GM18861 (cell line): ENCODE data around the gene SLC17A2.
"Not testable (repeated sequence)": the region's sequence is repeated elsewhere in the genome, so short reads cannot be mapped to it uniquely, and the experiment has no call there.

Experiments
- ATAC-seq: cut with Tn5 transposase; IDR thresholded peaks from one replicate; pipeline ENCODE4 v1.9.1; 2021; ENCODE audit not compliant: unreplicated experiment

SLC17A2 gene

DNA sequence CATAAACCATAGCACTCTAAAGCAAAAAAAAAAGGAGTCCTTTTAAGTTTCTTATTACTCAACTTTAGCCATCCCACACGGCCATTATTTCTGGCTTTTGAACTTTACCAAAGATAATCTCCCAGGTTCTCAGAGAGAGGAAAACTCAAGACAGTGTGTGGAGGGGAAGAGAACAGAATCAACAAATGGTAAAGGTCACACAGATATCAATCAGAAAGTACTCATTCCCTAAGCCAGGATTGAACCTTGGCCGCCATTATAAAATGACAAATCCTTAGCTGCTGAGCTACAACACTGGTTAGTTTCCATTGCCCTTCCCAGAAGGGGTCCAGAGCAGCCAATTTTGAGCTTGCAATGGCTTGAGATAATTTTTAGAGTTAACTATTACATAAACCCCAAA is 22.0 kb upstream of the SLC17A2 start:
- no peak for ATAC-seq

DNA sequence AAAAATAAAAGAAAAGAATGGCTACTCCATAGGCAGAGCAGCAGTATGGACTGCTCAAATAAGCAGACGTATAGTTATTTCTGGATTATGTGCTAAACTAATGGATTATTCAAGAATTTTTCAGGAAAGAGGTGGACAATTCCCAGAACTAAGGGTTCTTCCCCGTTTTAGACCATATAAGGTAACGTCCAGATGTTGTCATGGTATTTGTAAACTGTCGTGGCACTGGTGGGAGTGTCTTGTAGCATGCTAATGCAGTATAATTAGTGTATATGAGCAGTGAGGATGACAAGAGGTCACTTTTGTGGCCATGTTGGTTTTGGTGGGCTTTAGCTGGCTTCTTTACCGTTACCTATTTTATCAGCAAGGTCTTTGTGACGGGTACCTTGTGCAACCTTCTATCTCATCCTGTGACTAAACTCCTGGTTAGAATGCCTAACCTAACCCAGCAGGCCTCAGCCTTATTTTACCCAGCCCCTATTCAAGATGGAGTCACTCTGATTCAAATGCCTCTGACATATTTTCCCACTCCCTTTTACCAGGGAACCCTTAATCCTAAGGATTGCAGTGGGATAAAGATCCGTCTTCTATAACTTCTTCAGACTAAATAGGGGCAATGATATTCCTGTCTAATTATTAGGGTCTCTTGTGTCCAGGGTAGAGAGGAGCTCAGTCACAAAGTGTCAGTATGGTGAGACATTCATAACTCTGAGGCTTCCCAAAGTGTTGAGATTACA is 21.0 kb upstream of the SLC17A2 start:
- ATAC-seq, result no peak

DNA sequence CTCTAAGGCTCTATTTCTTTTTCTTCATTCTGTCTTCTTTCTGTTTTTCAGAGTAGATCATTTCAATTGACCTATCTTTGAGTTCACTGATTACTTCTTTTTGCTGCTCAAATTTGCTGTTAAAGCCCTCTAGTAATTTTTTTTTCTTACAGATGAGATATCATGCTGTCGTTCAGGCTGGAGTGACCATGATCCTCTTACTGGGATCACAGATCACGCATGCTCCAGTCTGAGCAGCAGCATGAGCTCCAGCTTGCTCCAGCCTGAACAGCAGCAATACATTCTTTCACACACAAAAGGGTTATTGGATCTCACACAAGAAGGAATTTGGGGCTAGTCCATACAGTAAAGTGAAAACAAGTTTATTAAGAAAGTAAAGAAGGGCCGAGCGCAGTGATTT is 19.8 kb upstream of the SLC17A2 start:
- ATAC-seq, result no peak

DNA sequence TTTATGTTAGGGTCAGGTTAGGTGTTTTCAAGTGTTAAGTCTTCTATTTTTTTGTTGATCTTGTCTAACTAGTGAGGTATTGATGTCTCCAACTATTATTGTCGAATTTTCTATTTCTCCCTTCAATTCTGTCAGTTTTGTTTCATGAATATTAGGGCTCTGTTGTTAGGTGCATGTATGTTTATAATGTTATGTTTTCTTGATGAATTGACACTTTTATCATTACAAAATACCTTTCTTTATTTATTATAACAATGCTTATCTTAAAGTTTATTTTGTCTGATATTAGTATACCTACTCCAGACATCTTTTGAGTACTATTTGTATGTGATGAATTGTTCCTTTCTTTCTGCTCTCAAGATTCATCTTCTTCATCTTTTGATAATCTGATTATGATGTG is 19.2 kb upstream of the SLC17A2 start:
- no peak for ATAC-seq

DNA sequence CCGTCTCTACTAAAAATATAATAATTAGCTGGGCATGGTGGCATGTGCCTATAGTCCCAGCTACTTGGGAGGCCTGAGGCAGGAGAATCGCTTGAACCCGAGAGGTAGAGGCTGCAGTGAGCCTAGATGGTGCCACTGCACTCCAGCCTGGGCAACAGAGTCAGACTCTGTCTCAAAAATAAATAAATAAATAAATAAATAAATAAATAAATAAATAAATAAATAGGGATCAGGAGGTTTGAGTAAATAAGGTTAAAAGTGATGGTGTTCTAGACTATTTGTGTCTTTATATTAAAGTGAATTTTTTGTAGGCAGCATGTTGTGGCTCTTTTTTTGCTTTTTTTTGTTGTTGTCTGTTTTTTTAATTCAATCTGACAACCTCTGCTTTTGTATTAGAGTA is 17.0 kb upstream of the SLC17A2 start:
- not testable (repeated sequence) for ATAC-seq

DNA sequence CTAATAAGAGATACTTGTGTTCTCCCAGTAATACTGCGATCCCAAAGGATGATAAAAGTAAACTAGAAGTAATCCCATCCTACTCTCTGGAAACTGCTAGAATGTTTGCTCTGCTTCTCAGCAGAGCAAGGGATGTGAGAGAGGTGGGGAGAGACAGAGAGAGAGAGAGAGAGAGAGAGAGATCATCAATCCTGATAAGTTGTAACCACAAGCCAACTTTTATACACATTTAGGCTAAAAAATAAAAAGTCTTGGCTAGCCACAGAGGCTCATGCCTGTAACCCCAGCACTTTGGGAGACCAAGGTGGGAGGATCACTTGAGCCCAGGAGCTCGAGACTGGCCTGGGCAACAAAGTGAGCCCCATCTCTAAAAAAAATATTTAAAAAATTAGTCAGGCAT is 16.1 kb upstream of the SLC17A2 start:
- ATAC-seq, result no peak

DNA sequence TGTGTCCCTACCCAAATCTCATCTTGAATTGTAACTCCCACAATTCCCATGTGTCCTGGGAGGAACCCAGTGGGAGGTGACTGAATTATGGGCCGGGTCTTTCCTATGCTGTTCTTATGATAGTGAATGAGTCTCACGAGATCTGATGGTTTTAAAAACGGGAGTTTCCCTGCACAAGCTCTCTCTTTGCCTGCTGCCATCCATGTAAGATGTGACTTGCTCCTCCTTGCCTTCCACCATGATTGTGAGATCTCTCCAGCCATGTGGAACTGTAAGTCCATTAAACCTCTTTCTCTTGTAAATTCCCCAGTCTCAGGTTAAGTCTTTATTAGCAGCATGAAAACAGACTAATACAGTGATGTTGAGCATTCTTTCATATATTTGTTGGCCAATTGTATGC is 15.2 kb upstream of the SLC17A2 start:
- not testable (repeated sequence) for ATAC-seq

DNA sequence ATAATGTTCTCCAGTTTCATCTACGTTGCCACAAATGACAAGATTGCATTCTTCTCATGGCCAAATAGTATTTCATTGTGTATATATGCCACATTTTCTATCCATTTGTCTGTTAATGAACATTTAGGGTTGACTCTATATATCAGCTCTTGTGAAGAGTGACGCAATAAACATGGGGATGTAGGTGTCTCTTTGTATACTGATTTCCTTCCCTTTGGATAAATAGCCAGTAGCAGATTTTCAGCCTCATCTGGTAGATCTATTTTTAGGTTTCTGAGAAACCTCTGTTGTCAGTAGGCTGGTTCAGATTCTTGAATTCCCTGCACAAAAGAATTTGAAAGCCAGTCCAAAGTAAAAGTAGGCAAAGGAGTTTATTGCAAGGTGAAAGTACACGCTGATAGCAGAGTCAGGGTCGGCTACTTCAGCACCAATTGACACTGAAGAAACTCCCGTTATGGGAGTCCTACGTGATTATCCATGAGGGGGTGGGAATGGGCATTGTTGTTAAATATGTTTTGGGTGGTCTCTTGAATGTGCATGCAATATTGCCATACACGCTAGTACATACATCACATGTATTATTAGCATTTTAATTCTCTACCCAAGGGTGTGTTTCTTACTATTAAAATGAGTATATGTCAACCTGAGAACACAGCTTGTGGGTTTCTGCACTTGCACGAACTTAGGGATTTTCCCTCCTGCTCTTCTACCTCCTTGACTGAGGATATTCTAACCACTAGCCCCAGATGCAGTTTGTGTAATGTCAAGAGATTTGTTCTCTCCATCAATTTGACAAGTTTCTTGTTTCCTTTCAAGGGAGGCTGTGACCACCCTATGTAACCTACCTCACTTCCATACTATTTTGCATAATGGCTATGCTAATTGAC is 14.4 kb upstream of the SLC17A2 start:
- ATAC-seq, result peak; percentile 80

DNA sequence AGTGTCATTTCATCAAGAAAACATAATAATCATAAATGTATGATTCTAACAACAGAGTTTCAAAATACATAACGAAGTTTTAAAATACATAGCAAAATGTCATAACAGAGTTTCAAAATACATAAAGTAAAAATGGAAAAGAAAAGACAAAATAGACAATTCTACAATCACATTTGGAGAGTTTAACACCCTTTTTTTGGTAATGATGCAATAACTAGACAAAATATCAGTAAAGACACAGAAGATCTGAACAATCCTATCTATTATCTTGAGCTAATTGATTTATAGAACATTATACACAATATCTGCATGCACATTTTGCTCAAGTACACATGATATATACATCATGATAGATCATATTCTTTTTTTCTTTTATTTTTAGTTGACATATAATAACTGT is 13.4 kb upstream of the SLC17A2 start:
- no peak for ATAC-seq

DNA sequence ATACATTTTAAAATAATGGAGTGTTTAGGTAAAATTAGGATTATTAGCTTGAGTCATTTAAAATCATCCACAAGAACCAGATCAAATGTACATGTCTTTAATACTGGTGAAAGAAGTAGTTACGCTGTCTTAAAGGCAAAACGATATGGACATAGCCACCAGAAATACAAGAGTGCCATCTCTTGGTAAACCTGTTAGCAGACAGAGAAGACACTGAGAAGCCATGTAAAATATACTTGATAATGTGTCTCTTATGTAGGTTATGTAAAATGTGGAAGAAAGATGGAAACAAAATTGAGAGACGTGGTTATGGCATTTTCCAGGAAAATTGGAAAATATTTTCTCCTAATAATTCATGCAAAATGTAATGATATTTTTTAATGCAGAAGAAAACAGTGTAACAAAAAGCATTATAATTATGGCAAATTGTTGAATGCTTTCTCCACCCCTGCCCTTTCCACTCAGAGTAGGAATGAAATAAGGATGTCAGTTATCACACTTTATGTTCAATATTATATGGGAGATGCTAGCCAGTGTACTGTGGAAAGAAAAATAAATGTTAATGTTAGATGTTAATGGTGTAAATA is 12.2 kb upstream of the SLC17A2 start:
- no peak for ATAC-seq

DNA sequence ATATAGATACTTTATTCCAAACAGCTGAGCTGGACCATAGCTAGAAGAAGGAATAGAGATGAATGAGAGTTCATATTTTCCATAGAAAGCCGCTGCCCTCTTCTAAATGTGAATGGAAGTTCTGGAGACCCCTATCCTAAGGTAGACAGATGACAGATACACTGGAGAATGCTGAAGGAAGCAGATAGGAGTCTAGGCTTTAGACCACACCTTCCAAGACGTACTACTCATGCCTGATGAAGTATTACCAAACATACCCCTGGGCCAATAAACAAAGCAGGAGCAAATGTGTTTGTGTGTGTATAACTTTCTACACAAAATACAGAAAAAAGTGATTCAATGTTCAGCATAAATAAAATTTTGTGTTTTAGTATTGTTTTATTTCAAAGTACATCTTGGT is 9.1 kb upstream of the SLC17A2 start:
- ATAC-seq, result no peak

DNA sequence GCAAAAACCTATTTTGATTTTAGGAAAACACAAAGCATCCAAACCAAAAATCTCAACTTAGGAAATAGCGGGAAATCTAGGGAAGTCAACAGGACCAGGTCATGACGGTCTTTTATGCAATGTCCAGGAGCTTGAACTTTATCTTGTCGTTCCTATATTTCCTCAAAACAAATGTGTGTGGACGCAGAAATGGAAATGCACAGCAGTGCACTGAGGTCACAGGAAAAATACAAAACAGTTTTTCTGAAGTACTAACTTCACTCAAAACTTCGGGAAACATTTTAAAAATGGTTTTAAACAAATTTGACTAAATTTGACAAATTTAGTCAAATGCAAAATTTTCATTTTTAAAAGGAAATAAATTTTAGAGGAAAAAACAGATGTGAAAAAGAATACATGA is 5.5 kb upstream of the SLC17A2 start:
- ATAC-seq, result no peak

DNA sequence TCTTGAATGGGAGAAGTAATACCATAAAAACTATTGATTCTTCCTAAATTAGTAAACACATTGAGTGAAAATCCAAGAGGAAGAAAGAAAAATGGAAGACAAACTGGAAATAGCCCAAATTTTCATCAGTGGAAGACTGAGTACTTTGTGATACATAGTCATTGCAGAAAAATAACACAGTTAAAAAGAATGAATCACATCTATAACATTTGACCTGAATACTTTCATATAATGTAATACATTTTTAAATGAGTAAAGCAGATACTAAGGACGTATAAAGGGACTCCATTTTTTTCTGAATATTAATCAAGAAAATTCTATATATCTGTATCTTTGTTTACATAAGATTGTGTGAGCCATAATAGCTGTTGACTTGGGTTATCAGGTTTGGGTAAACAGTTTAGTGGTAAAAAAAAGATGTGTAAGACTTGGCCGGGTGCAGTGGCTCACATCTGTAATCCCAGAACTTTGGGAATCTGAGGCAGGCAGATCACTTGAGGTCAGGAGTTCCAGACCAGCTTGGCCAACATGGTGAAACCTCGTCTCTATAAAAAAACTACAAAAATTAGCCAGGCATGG is 4.3 kb upstream of the SLC17A2 start:
- no peak for ATAC-seq

DNA sequence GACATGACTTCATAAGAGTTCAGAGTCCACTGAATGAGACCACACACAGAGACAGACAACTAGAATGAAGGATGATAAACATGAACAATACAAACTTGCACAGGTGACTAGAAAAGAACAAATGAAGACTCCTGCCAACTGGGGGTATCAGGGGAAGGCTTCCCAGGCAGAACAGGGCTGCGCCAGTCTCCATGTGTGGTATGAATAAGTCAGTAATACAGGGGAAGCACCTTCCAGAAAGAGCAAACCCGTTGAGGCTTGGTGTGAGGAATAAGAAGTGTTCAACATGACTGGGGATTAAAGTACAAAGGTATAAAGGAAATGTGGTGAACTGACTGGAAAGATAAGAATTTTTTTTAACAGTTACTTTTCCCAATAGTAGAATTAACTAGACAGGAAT is 3.7 kb upstream of the SLC17A2 start:
- ATAC-seq, result no peak

DNA sequence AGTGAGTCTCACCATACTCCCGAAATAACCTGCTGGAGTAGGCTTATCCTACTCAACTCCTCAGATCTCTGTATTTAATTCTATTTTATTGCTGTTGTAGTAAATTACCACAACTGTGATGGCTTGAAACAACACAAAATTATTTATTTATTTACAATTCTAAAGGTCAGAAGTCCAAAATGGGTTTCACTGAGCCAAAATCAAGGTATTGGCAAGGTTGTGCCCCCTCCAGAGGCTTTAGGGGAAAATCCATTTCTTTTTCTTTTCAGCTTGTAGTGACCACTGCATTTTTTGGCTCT is 869 bp upstream of the SLC17A2 start:
- no peak for ATAC-seq

DNA sequence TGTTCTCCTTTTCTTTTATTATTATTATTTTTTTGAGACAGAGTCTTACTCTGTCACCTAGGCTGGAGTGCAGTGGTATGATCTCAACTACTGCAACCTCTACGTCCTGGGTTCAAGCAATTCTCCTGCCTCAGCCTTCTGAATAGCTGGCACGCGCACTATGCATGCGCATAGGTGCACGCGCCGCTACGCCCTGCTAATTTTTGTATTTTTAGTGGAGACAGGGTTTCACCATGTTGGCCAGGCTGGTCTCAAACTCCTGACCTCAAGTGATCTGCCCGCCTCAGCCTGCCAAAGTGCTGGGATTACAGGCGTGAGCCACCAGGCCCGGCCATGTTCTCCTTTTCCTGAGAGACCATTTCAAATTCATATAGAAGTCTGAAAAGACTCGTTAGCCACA is 706 bp downstream of the SLC17A2 start:
- not testable (repeated sequence) for ATAC-seq

DNA sequence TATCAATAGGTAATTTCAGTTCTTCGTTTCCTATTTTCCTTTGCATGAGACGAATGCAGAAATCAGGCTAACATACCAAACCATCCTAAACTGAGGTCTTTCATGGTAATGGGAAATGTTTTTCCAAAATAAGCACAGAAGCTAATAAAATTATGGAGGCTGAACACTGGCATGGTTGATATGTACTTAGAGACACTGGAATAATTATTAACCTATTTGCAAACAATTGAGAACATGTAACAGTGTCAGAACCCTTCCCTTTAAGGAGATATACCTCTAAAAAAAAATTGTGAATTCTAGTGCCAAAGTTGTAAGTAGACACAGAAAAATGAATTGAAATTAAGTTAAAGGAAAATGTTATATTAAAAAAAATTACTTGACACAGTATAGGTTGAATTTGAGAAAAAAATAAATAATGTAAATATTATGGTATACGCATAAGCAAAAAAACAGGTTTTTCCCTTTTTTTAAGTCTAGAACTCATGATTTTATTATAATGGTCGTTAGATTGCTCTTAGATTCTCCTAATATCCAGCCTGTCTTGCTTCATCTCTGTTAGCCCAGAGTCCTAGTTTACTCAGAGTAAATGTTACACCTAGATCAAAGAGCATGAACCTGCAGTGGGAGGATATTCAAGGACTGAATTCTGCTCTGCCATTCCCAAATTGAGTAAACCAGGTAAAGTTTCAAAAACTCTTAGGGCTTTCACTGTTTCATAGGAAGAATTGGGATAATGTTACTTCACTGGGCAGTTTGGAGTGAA is 1.7 kb downstream of the SLC17A2 start:
- ATAC-seq, result no peak

DNA sequence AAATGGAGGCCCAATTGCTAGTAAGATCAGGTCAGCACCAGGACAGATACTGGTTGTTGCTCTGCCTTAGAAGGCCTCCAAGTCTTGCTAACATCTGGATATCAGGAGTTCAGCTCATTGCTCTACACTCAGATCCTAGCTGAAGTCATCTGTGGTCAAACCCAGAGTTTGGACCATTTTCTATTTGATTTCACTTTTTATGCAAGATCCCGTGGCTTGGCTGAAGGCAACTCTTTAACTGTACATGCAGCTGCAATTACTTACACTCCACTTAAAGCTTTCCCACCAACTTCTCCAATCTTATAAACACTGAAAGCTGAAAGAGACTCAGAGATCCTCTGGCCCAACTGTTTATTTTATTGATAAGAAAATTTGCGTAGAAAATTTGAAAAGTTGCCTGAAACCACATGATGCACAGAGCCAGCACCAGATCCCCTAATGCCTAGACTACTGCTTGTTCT is 2.7 kb downstream of the SLC17A2 start:
- no peak for ATAC-seq

DNA sequence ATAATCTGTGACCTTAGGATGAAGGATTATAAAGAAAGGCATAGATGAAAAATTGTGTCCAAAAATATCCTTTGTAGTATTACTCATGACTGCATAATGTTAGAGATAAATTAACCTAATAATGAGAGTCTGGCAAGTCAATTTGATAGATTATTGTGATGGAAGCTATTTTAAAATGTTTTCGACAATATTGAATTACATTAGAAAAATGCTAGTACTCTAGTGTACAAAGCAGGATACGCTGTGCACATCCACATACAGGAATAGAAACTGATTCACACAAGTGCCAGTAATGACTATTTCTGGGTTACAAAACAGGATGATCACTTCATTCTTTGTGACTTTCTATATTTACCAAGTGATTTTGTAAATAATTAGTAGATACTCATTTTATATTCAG is 3.3 kb downstream of the SLC17A2 start:
- no peak for ATAC-seq

DNA sequence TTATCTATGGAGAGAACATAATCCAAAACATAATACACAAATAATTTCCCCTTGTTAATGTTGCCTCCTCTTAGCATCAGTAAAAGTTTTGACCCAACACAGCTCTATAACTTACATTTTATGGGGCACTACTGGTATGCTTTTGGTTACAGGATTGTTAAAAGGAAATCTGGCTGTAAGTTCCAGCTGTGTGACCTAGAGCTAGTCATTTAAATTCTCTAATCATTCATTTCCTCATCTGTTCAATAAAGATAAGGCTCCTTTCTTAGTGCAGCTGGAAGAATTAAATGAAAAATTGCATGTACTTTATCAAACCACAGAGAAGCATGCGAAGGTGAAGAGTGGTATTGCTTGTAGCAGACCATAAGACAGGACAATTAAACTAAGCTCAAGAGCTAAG is 4.6 kb downstream of the SLC17A2 start:
- ATAC-seq, result no peak

DNA sequence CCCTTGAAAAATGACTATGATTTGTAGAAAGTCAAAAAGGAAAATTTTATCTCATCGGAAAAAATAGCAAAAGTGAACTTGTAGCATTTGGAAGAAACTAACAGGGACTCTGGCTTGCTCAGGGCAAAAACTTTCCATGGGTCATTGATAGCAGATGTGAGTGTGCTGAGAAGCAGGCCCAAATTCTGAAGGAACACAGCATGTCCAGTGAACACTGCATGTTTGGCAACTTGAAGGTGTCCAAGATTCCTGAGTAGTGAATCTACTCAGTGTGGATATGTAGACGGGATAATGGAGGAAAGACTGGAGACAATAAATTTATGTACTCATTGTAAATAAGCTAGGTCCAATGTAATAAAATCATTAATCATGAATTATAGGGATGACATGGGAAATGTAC is 8.2 kb downstream of the SLC17A2 start:
- no peak for ATAC-seq
